Measurements from ENCODE around the gene MAPK8IP3.
"Not testable (repeated sequence)": the region's sequence is repeated elsewhere in the genome, so short reads cannot be mapped to it uniquely, and the experiment has no call there.

The MAPK8IP3 gene

DNA sequence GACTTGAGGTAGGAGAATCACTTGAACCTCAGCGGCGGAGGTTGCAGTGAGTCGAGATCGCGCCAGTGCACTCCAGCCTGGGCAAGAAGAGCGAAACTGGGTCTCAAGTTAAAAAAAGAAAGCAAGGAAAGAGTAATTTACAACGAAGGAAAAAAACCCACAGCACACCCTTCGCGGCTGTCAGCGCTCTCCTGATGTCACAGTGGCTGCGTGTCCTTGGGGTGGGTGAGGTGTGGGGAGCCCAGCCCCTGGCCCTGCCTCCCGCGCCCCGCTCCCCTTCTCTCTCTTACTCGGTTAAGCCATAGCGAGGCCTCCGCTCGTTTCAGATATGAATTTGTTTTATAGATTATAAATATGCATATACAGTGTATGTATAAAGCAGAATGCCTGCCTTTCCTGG lies 28.7 kb upstream of the MAPK8IP3 start:
- no peak for DNase-seq (ENCODE audit: low read depth)

DNA sequence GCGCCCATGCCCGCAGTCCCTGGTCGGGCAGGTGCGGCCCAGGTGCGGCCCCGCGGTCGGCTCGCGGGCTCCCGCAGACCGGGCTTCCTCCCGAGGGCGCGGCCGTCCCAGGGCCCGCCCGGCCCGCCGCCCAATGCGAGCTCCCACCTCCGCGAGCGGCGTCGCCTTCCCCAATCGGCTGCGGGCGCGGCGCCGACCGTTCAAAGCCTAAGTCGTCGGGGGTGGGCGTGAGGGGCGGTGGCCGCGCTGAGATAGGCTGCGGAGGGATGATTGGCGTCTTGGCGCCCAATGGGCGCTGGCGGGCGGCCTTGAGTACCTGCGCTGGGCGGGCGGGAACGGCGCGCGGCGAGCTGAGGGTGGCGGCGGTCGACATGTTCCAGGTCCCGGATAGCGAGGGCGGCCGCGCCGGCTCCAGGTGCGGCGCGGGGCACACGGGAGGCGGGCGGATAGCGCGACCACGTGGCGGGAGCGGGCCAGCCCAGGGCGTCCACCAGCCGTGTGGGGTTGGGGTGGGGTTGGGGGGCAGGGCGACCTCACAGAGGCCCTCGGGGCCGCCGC lies 28.0 kb upstream of the MAPK8IP3 start, which contains the start of gene JPT2:
JPT2 (plus strand) TSS at position 338 of the 558 bp plus-strand sequence; CDS start at position 372, 34 bp downstream.
- DNase-seq (ENCODE audit: low read depth) = peak; percentile 88

GRCh38 chr16:1678500-1679098 lies 27.4 kb upstream of the MAPK8IP3 start:
- DNase-seq (ENCODE audit: low read depth) = no peak

DNA sequence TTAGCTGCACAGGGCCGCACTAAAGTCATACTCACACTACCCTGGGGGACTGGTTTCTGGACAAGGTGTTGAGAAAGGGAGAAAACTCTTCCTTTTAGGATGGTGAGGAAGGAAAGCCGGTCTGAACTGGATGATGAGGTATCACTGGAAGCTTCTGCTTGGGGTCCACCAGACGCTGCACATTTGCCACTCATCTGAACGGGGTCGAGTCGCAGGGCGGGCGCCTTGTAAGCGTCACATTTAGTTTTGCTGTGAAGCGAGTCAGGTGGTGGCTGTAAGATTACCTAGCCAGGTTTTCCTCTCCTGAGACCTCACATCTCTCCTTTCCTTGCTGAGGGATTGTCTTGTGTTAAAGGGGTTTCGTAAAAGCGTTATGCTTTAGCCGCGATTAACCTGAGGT lies 25.6 kb upstream of the MAPK8IP3 start:
- no peak for DNase-seq (ENCODE audit: low read depth)

GRCh38 chr16:1681032-1681431 lies 25.0 kb upstream of the MAPK8IP3 start:
- no peak for DNase-seq (ENCODE audit: low read depth)

GRCh38 chr16:1687427-1688316 lies 18.3 kb upstream of the MAPK8IP3 start:
- DNase-seq (ENCODE audit: low read depth) = no peak

- no peak for DNase-seq (ENCODE audit: low read depth)
Measured at GRCh38 chr16:1688807-1689560, 17.0 kb upstream of the MAPK8IP3 start.

DNA sequence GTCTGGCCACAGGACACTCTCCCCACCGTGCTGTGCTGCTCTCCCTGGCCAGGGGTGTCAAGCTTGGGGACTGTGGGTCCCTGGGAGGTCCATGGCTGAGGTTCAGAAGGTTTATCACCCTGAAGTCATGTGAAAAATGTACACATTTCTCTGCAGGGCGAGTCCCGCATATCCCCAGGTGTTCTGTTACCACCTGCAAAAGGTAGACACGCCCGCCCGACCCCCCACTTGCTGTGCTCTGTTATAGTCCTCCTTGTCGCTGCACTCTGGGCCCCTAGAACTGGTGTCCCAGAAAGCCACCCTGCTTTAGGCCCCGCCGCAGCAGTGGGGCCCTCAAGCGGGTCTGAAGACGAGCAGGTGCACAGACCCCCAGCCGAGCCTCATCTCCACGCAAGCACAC lies 16.1 kb upstream of the MAPK8IP3 start:
- DNase-seq (ENCODE audit: low read depth) = no peak

DNA sequence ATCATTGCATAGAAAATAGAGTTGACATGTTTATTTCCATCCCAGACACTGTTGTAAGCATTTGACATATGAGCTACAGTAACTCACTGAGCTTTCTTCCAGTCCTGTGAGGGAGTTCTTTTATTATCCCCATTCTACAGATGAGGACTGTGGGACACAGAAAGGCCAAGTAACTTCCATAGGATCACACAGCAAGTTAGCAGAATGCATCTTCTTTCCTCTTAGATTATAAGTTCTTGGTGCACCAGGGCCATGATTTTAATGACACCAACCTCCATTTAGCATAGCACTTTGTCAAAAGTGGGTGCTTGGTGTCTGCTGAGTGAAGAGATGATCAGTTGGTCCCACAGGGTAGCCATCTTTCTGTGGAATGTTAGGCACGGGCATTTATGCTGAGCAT lies 15.2 kb upstream of the MAPK8IP3 start:
- no peak for DNase-seq (ENCODE audit: low read depth)

GRCh38 chr16:1691276-1691675 lies 14.7 kb upstream of the MAPK8IP3 start:
- DNase-seq (ENCODE audit: low read depth) = no peak

GRCh38 chr16:1691956-1692355 lies 14.0 kb upstream of the MAPK8IP3 start:
- DNase-seq (ENCODE audit: low read depth) = no peak

- no peak for DNase-seq (ENCODE audit: low read depth)
Measured at GRCh38 chr16:1696863-1697262, 9.1 kb upstream of the MAPK8IP3 start.

GRCh38 chr16:1698680-1699079 lies 7.3 kb upstream of the MAPK8IP3 start:
- DNase-seq (ENCODE audit: low read depth) = no peak

- DNase-seq (ENCODE audit: low read depth) = no peak
Measured at GRCh38 chr16:1700246-1700645, 5.7 kb upstream of the MAPK8IP3 start.

DNA sequence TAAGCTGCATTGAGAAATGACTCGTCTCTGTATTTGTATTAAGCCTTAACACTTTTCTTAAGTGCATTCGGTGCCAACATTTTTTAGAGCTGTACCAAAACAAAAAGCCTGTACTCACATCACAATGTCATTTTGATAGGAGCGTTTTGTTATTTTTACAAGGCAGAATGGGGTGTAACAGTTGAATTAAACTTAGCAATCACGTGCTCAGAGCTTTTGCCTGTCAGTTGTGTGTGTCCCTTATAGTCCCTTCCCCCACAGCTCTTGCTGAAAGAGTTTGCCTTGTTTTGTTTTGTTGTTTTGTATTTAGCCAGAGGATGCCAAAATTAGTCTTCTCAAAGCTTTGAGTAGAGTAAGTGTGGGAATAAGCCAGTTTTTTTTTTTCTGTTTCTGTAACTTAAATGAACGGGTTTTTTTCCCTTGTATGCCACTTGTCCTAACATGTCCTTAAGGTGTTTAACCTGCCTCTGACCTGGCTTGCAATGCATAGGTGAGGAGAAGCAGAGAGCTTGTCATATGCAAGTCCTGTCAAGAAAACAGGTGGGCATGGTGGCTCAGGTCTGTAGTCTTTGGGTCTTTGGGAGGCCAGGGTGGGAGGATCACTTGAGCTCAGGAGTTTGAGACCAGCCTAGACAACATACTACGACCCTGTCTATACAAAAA lies 4.6 kb upstream of the MAPK8IP3 start:
- no peak for DNase-seq (ENCODE audit: low read depth)

DNA sequence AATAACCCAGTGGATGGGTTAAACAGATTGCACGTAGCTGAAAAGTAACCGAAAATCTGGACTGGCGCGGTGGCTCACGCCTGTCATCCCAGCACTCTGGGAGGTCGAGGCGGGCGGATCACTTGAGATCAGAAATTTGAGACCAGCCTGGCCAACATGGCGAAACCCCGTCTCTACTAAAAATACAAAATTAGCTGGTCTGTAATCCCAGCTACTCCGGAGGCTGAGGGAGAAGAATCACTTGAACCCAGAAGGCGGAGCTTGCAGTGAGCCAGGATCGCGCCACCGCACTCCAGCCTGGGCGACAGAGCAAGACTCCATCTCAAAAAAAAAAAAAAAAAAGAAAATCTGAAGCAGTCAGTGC lies 689 bp upstream of the MAPK8IP3 start:
- not testable (repeated sequence) for DNase-seq (ENCODE audit: low read depth)

DNA sequence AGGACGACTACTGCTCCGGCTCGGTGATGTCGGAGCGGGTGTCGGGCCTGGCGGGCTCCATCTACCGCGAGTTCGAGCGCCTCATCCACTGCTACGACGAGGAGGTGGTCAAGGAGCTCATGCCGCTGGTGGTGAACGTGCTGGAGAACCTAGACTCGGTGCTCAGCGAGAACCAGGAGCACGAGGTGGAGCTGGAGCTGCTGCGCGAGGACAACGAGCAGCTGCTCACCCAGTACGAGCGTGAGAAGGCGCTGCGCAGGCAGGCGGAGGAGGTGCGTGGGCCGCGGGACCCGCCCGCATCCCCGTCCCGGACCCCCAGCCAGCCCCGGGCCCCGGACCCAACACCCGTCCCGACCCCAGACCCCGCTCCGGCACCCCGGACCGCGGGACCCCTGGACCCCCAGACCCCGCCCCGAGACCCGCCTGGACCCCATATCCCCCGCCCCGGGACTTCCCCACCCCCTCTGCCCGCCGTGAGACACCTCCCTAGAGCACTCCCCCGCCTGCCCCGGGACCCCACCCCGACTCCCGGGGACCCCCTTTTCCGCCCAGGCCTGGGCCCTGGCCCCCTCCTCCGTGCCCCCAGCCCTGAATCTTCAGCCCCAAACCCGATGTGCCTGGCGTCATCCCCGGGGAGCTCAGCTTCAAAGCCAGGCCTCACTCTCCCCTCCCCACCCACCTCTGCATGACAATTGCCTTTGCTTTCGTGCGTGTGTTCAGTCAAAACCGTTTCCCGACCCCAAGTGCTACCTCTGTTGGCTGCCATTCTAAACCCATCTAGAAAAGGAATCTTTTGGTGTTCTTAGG lies 594 bp downstream of the MAPK8IP3 start:
- DNase-seq (ENCODE audit: low read depth) = no peak

- DNase-seq (ENCODE audit: low read depth) = no peak
Measured at GRCh38 chr16:1707193-1707790, 1.3 kb downstream of the MAPK8IP3 start.

DNA sequence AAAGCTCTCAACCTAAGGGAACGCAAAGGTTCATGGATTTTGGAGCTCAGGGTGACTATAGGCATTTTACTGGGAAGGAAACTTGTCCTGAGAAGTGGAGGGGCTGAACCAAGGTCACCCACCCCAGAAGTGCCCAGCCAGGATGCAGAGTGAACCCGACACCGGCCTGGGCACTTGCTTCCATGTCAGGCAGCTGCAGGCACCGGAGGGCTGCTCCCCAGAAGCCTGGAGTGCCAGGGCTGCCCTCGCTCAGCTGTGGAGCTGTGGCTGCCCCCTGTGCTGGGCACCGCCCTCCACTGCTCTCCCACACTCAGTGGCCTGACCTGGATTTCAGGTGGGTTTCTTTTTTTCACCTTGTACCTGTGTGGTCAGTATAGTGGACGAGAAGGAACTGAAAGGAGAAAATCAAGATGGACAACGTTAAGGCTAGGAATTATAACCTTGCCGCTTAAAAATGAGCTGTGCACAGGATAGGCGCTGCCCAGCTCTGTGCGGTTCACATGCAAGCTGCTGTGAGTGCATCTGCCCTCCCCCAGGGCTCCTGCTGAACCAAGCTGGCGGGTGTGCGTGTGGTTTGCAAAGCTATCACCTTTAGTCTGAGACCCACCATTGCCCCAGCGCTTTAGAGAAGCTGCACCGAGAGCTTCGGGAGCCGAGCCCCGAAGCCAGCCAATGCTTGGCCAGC lies 2.2 kb downstream of the MAPK8IP3 start:
- DNase-seq (ENCODE audit: low read depth) = no peak

- DNase-seq (ENCODE audit: low read depth) = no peak
Measured at GRCh38 chr16:1708768-1709180, 2.8 kb downstream of the MAPK8IP3 start.
